ENCODE results near the gene PARP15. TPM values are rescaled to one million over a fixed set of nuclear protein-coding genes. Genes with fewer than 3 reads are reported as not detected.

Gene PARP15
- total RNA-seq (0.26 and 1.2 TPM in 2 replicates), polyA plus RNA-seq (0.62 and 0.70 TPM in 2 replicates), polyA minus RNA-seq (ENCODE audit: low replicate concordance) (not detected in 2 replicates)
- 0.20 and 0.23 TPM in 2 replicates for polyA plus RNA-seq (2012)

GRCh38 chr3:122577409-122578031, at the start of gene PARP15:
Gene PARP15, plus strand, starts transcription at chr3:122577650. Its CDS starts 18 bp downstream, at chr3:122577668.
- DNase-seq (ENCODE audit: low read depth in 2 of 2): peak; percentile 14 to 27
- H3K36me3 ChIP-seq (ENCODE audit: control insufficient read depth, insufficient read depth, low read length): no peaks in the 10 kb centered on the region
- H3K79me2 ChIP-seq (ENCODE audit: control insufficient read depth, insufficient read depth, low read length): no peaks in the 10 kb centered on the region
- H3K27me3 ChIP-seq (ENCODE audit: control insufficient read depth, insufficient read depth, low read length): no peaks in the 10 kb centered on the region
- H3K27ac ChIP-seq (ENCODE audit: insufficient read depth, low read length): no peak within 1 kb of the TSS
- H3K9me3 ChIP-seq (ENCODE audit: control insufficient read depth, insufficient read depth, low read depth, low read length): no peaks in the 10 kb centered on the region
- no peaks in the 10 kb centered on the region for H3K4me1 ChIP-seq (ENCODE audit: control insufficient read depth, extremely low read depth, insufficient read depth, low read length)
- H3K4me3 ChIP-seq (replicated peaks in 1 of 4; ENCODE audit: control extremely low read depth in 1 of 4, insufficient read depth in 1 of 4, low read depth in 3 of 4, low read length in 4 of 4): peak within 1 kb of the TSS; percentile 3 to 58 (median 40)
- peak within 1 kb of the TSS; percentile 59 for H3K4me2 ChIP-seq (ENCODE audit: extremely low read depth, insufficient read depth, low read length)
- H3K9ac ChIP-seq (ENCODE audit: insufficient read depth, low read length): peak within 1 kb of the TSS; percentile 36
- no peak for TF ChIP-seq EZH2 (IDR thresholded peaks at IDR 0.05; ENCODE audit: low read length, missing control alignments)
- TF ChIP-seq CTCF (conservative IDR thresholded peaks at IDR 0.05 in 1 of 2, IDR thresholded peaks at IDR 0.05 in 1 of 2; ENCODE audit: low read depth in 1 of 2, low read length in 2 of 2): no peak
- peak within 1 kb of the TSS; percentile 15 for H2AFZ ChIP-seq (ENCODE audit: low read length)
- no peaks in the 10 kb centered on the region for H4K20me1 ChIP-seq (ENCODE audit: control insufficient read depth, extremely low read depth, insufficient read depth, low read length)

GRCh38 chr3:122530164-122530563, 47.3 kb upstream of the PARP15 start:
- no peak for TF ChIP-seq EZH2 (IDR thresholded peaks at IDR 0.05; ENCODE audit: low read length, missing control alignments)
- TF ChIP-seq CTCF (conservative IDR thresholded peaks at IDR 0.05 in 1 of 2, IDR thresholded peaks at IDR 0.05 in 1 of 2; ENCODE audit: low read depth in 1 of 2, low read length in 2 of 2): no peak
- Histone ChIP-seq H2AFZ (ENCODE audit: low read length) (no peak overlapping the region), H3K27me3 (ENCODE audit: control insufficient read depth, insufficient read depth, low read length) (no peaks in the 10 kb centered on the region), H3K36me3 (ENCODE audit: control insufficient read depth, insufficient read depth, low read length) (peaks cover 5% of the 10 kb centered on the region), H3K4me3 (replicated peaks in 1 of 4; ENCODE audit: control extremely low read depth in 1 of 4, insufficient read depth in 1 of 4, low read depth in 3 of 4, low read length in 4 of 4) (no peak overlapping the region), H3K27ac (ENCODE audit: insufficient read depth, low read length) (no peak overlapping the region), H3K4me2 (ENCODE audit: extremely low read depth, insufficient read depth, low read length) (no peak overlapping the region), H3K79me2 (ENCODE audit: control insufficient read depth, insufficient read depth, low read length) (no peaks in the 10 kb centered on the region), H3K9ac (ENCODE audit: insufficient read depth, low read length) (no peak overlapping the region), H3K4me1 (ENCODE audit: control insufficient read depth, extremely low read depth, insufficient read depth, low read length) (no peaks in the 10 kb centered on the region), H3K9me3 (ENCODE audit: control insufficient read depth, insufficient read depth, low read depth, low read length) (no peaks in the 10 kb centered on the region), H4K20me1 (ENCODE audit: control insufficient read depth, extremely low read depth, insufficient read depth, low read length) (no peaks in the 10 kb centered on the region)
- DNase-seq (ENCODE audit: low read depth in 2 of 2): no peak

- no peak for TF ChIP-seq CTCF (conservative IDR thresholded peaks at IDR 0.05 in 1 of 2, IDR thresholded peaks at IDR 0.05 in 1 of 2; ENCODE audit: low read depth in 1 of 2, low read length in 2 of 2)
- no peak for TF ChIP-seq EZH2 (IDR thresholded peaks at IDR 0.05; ENCODE audit: low read length, missing control alignments)
- Histone ChIP-seq H3K4me2 (ENCODE audit: extremely low read depth, insufficient read depth, low read length) (no peak overlapping the region), H3K4me3 (replicated peaks in 1 of 4; ENCODE audit: control extremely low read depth in 1 of 4, insufficient read depth in 1 of 4, low read depth in 3 of 4, low read length in 4 of 4) (no peak overlapping the region), H3K9ac (ENCODE audit: insufficient read depth, low read length) (no peak overlapping the region), H4K20me1 (ENCODE audit: control insufficient read depth, extremely low read depth, insufficient read depth, low read length) (no peaks in the 10 kb centered on the region), H3K79me2 (ENCODE audit: control insufficient read depth, insufficient read depth, low read length) (no peaks in the 10 kb centered on the region), H2AFZ (ENCODE audit: low read length) (no peak overlapping the region), H3K4me1 (ENCODE audit: control insufficient read depth, extremely low read depth, insufficient read depth, low read length) (no peaks in the 10 kb centered on the region), H3K27me3 (ENCODE audit: control insufficient read depth, insufficient read depth, low read length) (no peaks in the 10 kb centered on the region), H3K27ac (ENCODE audit: insufficient read depth, low read length) (no peak overlapping the region), H3K9me3 (ENCODE audit: control insufficient read depth, insufficient read depth, low read depth, low read length) (no peaks in the 10 kb centered on the region), H3K36me3 (ENCODE audit: control insufficient read depth, insufficient read depth, low read length) (peaks cover 7% of the 10 kb centered on the region)
- peak in 1 of 2 donors; percentile 9 for DNase-seq (ENCODE audit: low read depth in 2 of 2)
Measured at GRCh38 chr3:122533480-122533879, 44.0 kb upstream of the PARP15 start.
